Activated T-cell treated with anti-CD3 and anti-CD28 coated beads for 1 hour (primary cell): ENCODE measurements around the gene NXN.
A peak's percentile ranks its signal among the peaks of the same experiment; 100 is the strongest.
"Not testable (repeated sequence)": the region's sequence is repeated elsewhere in the genome, so short reads cannot be mapped to it uniquely, and the experiment has no call there.

ENCODE experiments used
- DNase-seq: peaks from one replicate; pipeline ENCODE4 v3.0.0-alpha.2; 2020; ENCODE audit warnings: low read depth

NXN gene

GRCh38 chr17:887551-888209 is 91.9 kb downstream of the NXN start:
- no peak for DNase-seq

- no peak for DNase-seq
Observed at GRCh38 chr17:885971-886571, 93.5 kb downstream of the NXN start.

- DNase-seq = no peak
Observed at GRCh38 chr17:883586-883962, 96.0 kb downstream of the NXN start.

- no peak for DNase-seq
Observed at GRCh38 chr17:882827-883585, 96.6 kb downstream of the NXN start.

- DNase-seq = no peak
Observed at GRCh38 chr17:881778-882177, 97.8 kb downstream of the NXN start.

GRCh38 chr17:880443-881269 is 98.9 kb downstream of the NXN start:
- no peak for DNase-seq

GRCh38 chr17:879546-880442 is 99.8 kb downstream of the NXN start:
- peak; percentile 55 for DNase-seq

GRCh38 chr17:877630-878029 is 101.9 kb downstream of the NXN start:
- DNase-seq = no peak

GRCh38 chr17:876272-876671 is 103.3 kb downstream of the NXN start:
- DNase-seq = no peak

- not testable (repeated sequence) for DNase-seq
Observed at GRCh38 chr17:874590-874989, 105.0 kb downstream of the NXN start.

- no peak for DNase-seq
Observed at GRCh38 chr17:872855-873254, 106.7 kb downstream of the NXN start.

GRCh38 chr17:871751-872519 is 107.6 kb downstream of the NXN start:
- DNase-seq = no peak

- DNase-seq = no peak
Observed at GRCh38 chr17:869567-870525, 109.7 kb downstream of the NXN start.

- DNase-seq = no peak
Observed at GRCh38 chr17:869086-869485, 110.5 kb downstream of the NXN start.

- DNase-seq = no peak
Observed at GRCh38 chr17:867896-868489, 111.6 kb downstream of the NXN start.

- DNase-seq = not testable (repeated sequence)
Observed at GRCh38 chr17:867238-867637, 112.3 kb downstream of the NXN start.

- DNase-seq = no peak
Observed at GRCh38 chr17:866568-867103, 112.9 kb downstream of the NXN start.

- no peak for DNase-seq
Observed at GRCh38 chr17:864315-864714, 115.3 kb downstream of the NXN start.

- no peak for DNase-seq
Observed at GRCh38 chr17:863880-864279, 115.7 kb downstream of the NXN start.
